T1000 (cell line): ENCODE results near the gene SORBS1.

Experiments used
- DNase-seq: peaks from one replicate; lab custom pipeline; 2025; ENCODE audit warnings: mixed read lengths; lab: John Stamatoyannopoulos, UW

Gene SORBS1

GRCh38 chr10:95266674-95267095 lies 294.5 kb downstream of the SORBS1 start:
- DNase-seq: no peak

GRCh38 chr10:95265572-95265971 lies 295.6 kb downstream of the SORBS1 start:
- no peak for DNase-seq

GRCh38 chr10:95264227-95265051 lies 296.7 kb downstream of the SORBS1 start:
- no peak for DNase-seq

- DNase-seq: no peak
Observed at GRCh38 chr10:95263864-95264226, 297.3 kb downstream of the SORBS1 start.

GRCh38 chr10:95262763-95263518 lies 298.2 kb downstream of the SORBS1 start:
- no peak for DNase-seq

GRCh38 chr10:95261926-95262325 lies 299.2 kb downstream of the SORBS1 start:
- no peak for DNase-seq
